Right lung (tissue), 5 donors: ENCODE data around the gene CD6. TPM values are rescaled to one million over a fixed set of nuclear protein-coding genes. Genes with fewer than 3 reads are reported as not detected.

Experiments used
- DNase-seq, 2 donors: peaks; one replicate each; pipeline ENCODE4 v3.0.0-alpha.2; 2013
- polyA plus RNA-seq, 5 donors: library from polyadenylated mRNA; unstranded; fragments of 120-200 nt; gene quantifications; one replicate each; pipeline versions ENCODE4 v1.2.1 to v1.2.3, GENCODE V29; 2013; ENCODE audit warnings: inconsistent platforms in 1 of 5, low replicate concordance in 1 of 5; ENCODE audit not compliant: insufficient read length in 5 of 5, insufficient read depth in 1 of 5

The CD6 gene
- polyA plus RNA-seq, 5 donors, result 0.99 to 2.1 (median 1.1) TPM

DNA sequence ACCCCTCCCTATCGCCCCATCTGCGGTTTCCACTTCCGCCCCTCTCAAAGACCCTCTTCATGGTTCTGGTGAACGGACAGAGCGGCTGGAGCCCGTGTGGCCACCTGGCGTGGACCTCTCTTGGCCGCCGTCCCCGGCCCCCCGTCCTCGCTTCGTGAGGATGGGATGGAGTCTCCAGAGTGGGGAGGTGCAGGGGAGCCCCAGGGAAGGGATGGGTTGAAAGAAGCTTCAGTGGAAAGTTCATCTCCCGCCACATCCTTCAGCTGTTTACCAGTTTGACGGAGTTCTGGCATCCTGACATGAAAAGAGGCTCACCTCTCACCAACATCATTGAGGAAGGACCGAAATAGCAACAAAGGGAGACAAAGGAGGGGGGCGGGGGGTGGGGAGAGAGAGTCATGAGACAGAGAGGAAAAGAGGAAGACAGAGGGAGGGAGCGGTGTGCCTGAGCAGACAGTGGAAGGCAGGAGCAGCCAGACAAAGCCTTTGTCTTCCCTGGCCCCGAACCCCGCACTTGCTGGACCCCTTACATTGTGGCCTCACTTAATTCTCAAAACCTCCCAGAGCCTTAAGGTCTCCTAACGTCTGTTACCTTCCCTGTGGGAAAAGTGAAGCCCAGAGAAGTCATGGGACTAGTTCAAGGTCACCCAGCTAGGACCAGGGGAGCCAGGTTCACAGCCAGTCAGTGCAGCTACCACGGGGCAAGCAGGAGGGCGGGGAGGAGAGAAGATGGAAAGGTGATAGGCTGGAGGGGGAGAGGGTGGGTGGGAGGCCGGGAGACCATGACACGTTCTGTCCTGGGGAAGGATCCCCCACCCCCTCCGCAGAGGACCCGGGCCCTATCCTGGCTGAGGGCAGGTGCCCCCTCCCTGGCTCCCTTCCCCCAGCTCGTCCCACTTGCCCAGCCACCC, 54.9 kb downstream of the CD6 start:
- no peak for DNase-seq

DNA sequence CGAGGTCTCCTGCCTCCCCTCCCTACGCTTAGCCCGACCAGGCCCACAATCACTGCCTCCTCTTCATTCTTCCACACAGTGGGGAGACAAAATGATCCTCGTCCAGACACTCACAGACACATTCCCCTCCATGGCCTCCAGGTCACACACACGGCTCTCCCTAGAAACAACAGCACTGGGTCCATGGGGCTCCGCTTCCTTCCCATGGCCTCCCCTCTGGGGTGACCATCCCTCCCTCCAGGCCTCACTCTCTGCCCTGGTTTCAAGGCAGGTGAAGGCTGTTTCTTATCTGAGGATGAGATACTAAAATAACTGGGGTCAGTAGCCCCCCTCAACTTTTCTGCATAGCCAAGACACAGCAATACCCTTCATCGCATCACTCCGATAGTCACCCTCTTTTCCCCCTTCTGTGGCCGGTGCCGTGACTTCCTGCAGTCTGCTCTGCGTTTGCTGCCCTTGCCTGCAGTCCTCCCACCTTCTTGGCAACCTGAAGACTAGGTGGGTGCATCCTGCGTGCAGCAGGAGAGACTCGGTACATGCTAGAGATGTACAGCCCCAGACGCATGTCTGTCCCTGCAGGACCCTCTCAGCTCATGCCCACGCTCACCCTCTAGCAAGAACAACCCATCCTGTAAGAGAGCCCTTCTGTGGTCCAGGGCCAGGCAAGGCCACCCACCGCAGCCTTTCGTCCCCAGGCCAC, 55.8 kb downstream of the CD6 start:
- DNase-seq, result no peak

DNA sequence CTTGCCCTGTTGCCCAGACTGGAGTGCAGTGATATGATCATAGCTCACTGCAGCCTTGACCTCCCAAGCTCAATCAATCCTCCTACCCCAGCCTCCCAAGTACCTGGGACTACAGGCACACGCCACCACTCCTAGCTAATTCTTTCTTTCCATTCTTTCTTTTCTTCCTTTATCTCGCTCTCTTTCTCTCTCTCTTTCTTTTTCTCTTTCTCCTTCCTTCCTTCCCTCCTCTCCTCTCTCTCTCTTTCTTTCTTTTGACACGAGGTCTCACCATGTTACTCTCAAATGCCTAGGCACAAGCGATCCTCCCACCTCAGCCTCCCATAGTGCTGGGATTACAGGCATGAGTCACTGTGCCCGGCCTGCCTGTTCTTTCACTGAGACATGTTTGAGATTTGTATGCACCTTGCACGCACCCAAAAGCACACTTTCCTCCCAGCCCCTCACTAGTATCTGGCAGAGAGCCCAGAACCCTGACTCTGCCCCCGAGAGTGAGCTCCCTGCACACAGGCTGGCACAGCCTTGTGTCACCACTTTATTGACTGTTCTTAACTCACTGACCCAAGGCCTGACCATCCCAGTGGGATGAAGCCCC, 56.8 kb downstream of the CD6 start:
- no peak for DNase-seq

DNA sequence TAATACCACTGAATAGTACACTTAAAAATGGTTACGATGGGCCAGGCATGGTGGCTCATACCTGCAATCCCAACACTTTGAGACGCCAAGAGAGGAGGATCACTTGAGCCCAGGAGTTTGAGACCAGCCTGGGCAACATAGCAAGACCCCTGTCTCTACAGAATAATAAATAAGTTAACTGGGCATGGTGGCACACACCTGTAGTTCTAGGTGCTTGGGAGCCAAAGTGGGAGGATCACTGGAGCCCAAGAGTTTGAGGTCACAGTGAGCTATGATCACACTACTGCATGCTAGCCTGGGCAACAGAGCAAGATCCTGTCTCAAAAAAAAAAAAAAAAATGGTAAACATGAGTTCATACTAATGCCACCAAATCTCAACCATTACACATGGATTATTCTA, 61.3 kb downstream of the CD6 start:
- DNase-seq, result no peak

DNA sequence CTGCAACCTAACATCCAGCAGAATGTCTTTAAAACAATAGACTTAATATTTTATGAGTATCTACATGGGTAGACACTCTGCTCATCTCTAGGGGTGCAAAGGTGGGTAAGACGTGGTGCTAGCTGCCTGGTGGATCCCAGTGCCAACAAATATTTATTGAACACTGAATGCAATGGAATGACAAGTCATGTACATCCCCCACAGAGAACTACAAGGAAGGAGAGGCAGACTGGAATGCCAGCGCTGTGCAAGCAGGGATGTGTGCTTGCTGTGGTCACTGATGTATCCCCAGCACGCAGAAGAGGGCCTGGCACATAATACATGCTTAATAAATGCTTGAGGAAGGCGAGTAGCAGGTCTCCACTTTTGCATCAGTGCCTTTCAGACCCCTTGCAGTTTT, 61.9 kb downstream of the CD6 start:
- no peak for DNase-seq

DNA sequence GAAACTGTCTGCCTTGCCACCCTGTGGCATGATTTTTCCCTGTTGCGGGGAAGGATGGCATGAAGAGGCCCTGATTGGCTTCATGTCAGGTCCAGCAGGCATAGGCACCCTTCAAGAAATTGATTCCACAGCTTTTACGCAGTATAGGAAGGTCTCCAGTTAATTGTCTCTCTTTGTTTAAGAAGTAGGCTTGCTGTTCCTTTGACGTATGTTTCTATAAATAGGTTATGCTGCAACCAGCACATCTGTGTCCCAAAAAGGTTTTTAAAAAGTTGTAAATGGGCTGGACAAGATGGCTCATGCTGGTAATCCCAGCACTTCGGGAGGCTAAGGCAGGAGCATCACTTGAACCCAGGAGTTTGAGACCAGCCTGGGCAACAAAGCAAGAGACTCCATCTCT, 62.6 kb downstream of the CD6 start:
- no peak for DNase-seq

DNA sequence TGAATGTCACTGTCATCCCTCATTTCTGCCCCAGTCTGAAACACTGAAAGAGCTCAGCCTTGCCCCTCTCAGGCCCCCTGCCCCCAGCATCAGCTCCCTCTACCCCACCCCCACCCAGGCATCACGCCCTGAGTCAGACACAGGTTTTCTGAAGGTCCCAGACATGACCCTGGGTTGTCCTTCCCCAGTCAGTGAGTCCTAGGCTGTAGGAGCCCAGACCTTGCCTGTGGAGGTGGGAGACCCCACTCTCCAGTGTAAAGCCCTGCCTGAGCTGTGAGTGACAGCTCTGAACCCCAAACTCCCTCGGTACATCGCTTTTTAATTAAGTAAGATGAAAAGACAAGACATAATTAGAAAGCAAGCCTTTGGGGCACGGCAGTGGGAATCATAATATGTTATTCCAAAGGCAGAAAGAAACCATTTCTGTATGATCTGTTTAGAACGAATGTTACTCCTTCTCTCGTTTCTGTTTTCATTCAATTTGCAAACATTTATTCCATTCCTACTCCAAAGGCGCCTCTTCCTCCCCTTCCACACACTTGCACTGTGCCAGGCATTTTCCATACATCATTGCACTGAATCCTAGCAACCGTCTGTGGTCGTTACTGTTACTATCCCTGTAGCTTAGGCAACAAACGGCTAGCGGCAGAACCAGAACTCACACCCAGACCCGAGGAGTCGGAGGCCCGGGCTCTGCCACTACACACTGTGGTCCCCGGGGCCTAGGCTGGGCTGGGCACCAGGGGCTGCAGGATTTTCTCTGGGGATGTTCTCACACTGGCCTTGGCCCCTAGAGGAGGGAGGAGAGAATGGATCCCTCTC, 63.4 kb downstream of the CD6 start:
- DNase-seq, result no peak

DNA sequence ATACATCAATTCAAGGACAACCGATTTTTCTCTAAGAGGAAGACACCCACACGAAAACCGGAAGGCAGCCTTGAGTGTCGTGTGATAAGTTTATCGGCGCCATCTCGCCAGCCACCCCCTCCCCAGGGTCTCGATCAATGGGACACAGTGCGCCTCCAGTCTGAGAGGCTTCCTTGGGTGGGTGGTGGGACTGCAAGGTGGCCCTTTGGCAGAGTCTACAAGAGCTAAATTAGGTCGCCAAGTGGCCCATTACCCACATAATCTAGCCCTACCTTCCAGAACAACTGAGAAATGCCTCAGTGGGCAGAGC, 64.0 kb downstream of the CD6 start:
- DNase-seq, result no peak

DNA sequence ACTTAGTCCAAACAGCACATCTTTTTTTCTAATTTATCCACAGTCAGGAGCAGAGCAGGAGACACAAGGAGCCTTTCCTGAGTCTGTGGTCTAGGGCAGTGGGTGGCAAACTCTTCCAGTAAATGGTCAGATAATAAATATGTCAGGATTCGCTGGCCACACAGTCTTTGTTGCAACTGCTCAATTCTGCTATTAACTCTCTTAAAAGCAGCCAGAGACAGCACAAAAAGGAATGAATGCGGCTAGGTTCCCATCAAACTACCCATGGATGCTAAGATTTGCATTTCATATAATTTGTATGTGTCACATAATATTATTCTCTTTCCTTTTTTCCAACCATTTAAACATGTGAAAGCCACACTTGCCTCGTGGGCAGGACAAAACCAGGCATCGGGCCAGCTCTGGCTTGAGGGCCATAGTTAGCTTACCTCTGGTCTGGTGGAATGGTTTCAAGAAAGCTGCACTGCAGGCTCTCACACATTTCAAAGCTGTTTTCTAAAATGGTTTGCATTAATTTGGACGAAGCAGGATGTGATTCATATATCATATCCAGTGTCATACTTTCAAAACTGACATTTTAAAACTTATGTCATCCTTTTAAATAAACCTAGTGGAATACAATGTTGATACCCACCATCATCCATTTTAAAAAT, 66.1 kb downstream of the CD6 start:
- DNase-seq, result no peak

DNA sequence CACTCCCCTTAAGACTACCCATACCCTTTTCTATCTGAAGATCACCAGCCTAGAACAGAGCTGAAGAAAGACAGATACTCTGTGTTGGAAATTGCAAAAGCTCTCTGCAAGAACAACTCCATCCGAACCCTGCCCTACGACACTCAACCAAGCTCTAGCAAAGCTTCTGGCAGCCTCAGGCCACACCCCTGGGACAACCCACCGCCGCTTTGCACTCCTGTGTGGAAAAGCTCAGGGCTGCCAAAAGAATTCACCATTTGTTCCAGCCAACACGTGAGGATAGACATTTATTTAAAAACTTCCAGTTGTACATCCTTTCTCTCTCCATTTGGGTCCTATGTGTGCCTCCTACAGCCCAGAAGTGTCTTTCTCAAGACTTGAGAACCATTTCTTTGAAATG, 68.4 kb downstream of the CD6 start:
- no peak for DNase-seq

DNA sequence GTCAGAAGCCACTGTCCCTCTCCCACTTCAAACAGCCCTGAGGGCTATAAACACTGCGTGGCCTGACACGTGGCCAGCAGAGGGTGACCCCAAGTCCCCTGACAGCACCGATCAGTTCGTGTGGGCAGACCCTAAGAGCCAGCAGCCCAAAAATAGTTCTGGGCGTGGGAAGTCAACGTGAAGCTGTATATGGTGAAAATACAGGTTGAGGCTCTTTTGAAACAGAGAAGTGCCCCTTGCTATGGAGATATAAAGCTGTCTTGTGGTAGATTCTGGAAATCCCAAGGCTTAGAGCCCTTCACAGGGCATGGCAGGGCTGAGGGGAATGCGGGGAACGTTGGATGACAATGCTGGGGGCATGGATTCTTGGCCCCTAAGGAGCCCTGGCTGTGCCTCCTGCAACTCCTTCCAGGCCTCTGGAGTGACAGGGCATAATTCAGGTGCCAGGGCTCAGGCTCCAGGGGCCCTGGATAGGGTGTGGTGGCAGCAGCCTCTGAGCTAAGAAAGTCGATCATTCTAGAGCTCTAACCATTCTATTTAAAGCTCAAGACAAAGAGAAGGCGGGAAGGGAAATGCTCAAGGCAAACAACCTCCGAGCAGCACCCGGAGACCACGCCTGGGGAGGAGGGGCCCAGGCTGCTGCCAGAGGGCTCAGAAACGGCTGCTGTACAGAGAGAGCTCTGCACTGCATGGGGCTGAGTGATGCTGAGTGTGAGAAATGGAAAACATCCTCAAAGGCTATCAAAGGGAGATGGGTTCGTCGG, 70.5 kb downstream of the CD6 start:
- peak; percentile 52 to 64 for DNase-seq

DNA sequence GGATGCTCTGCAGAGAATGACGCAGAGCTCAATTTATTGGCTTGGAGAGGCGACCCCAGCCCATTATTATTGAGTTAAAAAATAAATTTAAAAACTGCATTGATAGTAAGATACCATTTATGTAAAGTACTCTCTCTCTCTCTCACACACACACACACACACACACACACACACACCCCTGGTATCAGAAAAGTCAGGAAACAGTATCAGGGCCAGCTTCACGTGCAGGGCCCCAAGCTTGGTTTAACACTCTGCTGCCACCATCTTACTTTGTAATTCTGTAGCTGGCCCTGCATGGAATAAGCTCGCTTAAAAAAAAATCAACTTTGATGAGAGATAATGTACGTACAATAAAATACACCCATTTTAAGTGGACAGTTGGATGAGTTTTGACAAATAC, 71.1 kb downstream of the CD6 start:
- DNase-seq, result no peak

DNA sequence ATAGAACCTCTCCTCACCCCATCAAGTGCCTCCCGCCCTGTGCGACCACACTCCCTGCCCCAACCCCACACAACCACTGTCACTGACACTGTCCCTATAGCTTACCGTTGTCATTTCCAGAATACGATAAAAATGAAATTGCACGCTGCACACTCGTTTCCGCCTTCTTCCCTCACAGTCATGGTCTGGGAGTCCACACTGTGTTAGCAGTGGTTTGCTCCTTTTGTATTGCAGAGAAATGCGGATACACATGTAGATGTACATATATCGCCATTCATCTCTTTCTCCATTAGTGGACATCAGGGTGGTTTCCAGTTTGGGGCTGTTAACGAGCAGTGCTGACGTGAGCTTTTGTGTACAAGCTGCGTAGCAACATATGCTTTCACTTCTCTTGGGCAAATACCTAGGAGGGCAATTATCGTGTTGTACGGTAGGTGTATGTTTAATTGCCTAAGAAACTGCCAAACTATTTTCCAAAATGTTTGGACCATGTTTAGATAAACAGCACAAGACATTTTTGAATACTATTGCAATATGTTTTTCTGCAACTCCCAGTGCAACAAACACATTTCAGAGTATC, 71.6 kb downstream of the CD6 start:
- no peak for DNase-seq

DNA sequence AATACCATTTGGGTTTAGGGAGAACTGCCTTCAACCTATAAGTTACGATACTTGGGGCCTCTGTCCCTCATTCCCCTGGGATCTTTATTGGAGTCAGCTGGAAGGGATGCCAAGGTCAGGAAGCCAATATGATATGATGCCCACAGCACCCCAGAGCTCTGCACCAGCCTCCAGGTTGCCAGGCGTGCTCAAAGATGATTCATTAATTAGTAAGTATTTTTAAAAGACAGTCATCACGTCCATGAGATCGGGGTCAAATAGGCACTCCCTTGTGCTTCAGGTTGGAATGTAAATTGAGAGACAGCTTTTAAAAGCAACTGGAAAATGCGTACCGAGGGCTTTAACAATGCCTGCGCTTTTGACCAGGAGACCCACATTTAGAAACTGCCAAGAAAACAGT, 73.8 kb downstream of the CD6 start:
- no peak for DNase-seq

DNA sequence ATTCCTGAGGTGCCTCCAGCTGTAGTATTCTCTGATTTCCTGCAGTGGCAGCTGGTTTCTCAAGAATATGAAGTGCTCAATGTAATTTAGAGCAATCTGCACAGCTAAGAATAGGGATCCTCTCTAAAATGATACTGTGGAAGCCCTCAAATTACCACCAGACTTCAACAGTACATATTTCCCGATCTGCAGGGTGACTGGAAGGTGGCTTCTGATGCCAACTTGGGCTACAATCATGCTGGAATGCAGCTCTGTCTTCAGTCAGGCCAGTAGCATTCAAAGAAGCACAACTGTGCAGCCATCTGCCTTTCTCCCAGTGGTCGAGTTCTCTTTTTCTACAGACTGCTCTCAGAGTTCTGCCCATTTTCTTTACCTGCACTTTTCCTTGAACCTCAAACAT, 75.4 kb downstream of the CD6 start:
- DNase-seq, result no peak

DNA sequence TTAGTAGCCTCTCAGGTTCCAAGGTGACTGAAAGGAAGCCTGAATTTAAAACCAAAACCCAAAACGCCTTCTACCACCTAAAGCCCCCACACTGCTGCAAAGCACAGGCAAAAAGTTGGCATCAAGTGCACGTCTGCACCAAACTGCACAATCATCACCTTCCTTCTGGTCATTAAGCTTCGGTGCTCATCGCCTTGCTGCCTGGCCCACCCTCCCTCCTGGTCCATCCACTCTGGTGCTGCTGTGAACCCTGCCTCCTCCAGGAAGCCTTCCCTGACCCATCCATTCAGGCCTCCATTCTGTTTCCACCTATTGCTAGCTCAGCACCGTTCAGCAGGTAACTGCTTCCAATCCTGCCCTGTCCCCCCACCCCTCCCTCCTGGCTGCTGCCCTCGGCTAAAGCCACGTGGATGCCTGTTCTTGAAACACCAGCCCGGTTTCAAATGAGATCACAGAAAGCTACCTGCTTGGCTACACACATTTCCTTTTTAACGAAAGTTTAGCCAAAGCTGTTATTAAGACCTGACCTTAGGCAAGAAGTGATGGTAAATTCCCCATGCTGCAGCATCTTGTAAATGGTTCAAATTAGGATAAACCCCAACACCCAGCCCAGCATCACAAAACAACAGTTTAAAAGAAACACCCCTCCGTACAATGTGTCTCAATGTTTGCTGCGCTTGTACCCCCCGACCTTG, 77.0 kb downstream of the CD6 start:
- DNase-seq, result no peak

DNA sequence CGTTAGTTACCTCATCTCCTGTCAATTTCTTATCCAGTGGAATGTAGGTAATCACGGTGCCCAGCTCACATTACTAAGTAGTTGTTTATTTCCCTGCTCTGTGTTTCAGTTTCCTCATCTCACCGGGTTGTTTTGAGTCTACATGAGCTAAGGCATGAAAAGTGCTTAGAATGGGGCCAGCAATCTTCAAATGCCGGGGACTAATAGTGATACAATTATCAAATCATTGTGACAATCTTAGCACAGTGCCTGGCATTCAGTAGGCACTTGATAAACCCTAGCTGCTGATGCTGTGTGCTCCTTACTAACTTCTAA, 77.5 kb downstream of the CD6 start:
- no peak for DNase-seq

DNA sequence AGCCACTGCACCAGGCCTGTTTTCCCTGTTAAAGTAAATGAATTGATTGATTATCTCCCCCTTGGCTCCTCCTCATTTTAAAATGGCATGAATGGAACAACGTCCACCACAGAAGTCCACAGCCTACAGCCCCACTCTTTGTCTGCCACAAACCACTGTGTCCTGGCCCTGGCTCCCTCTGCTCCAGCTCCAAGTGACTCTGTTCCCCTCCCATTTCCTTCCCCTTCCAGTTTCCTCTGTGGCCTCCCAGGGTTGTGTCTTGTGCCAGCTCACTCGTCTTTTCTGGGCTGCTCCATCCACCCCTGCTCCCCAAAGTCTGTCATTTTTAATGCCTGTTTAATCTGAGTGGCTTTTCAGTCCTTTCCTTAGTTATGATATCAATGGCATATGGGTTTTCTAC, 78.4 kb downstream of the CD6 start:
- no peak for DNase-seq

DNA sequence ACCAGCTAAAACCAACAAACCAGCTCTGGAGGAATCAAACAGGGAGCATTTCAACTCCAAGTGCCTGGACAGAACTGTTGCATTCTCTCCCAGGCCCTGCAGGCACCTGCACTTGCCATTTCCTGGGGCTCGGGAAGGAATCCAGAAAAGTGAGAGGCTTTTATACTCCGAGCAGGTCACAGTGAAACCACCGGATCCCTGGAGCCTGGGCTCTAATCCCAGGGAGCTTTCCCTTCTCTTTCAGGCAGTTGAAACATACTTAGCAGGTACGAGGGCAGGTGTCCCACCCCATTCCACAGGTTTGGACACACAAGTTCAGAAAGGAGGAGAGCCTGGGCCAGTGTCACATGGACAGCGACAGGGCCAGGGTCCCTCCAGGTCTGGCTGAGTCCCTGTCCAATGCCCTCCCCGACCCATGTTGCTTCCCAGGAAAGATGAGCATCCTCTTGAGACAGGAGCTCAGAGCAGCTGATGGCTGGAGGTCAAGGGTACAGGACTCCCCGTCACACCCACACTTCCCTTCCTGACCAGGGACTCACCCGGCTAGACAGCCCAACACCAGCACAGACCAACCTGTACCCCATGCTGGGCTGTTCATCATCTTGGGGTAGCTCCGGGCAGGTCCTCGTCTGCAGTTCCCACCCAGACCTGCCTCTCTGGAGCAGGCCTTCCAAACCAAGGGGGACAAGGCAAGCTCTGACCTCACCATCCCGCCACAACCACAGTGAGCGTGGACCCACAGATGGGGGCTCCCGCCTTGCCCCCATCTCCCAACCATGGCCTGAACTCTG, 80.9 kb downstream of the CD6 start:
- no peak for DNase-seq
